ENCODE measurements around the gene YPEL5. TPM values are rescaled to one million over a fixed set of nuclear protein-coding genes. Genes with fewer than 3 reads are reported as not detected.

The YPEL5 gene
- polyA plus RNA-seq, 2 of the 4 experiments (the other 2 are of a cell fraction): 45.6 to 89.6 TPM

DNA sequence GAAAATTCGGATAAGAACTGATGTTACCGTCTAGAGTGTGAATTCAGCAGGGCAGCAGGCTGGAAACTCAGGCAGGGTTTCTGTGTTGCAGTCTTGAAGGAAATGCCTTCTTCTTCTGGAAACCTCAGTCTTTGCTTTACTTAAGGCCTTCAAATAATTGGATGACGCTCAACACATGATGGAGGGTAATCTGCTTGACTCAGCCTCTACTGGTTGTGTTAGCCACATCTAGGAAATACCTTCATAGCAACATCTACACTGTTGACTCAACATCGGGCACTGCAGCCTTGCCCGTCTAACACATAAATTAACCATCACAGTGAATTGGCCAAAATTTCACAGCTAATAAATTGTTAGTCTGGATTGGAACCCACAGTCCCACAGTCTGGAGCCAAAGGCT is 37.2 kb downstream of the YPEL5 start:
- WGBS (ENCODE audit: missing lambda C conversion rate): 71% methylated on average over 5 of the region's 5 CpGs
- FAIRE-seq (no peak), DNase-seq (ENCODE audit: low read depth in 1 of 2, low spot score in 1 of 2) (no peak), ATAC-seq (no peak)
- ChIA-PET CTCF (interaction anchor here (0.8 to 1.2 kb wide), 4 partner anchors 19 to 528 kb away, joined by 3 to 4 read pairs (median 4); partner anchors contain the start of gene YPEL5), POLR2A (no interaction called here)
- peak overlapping the region in 1 of 2 experiments; percentile 2; a peak in 1 of 6 replicates for H3K27ac ChIP-seq
- H3K4me2 ChIP-seq: no peak overlapping the region
- TF ChIP-seq EP300 (IDR thresholded peaks at IDR 0.05) (no peak), NFE2L2 (conservative IDR thresholded peaks at IDR 0.05; ENCODE audit: low read length) (no peak), CHD4 (IDR thresholded peaks at IDR 0.05; ENCODE audit: borderline replicate concordance) (no peak), BCL3 (IDR thresholded peaks at IDR 0.05) (no peak), JUN (IDR thresholded peaks at IDR 0.05) (no peak), EHF (CRISPR knock-in tag; IDR thresholded peaks at IDR 0.05) (no peak), TP53 (CRISPR knock-in tag; IDR thresholded peaks at IDR 0.05) (no peak), CHD2 (IDR thresholded peaks at IDR 0.05; ENCODE audit: low read length, partially characterized antibody) (no peak), NPAS2 (CRISPR knock-in tag; IDR thresholded peaks at IDR 0.05; ENCODE audit: borderline replicate concordance) (no peak), HOXA7 (CRISPR knock-in tag; IDR thresholded peaks at IDR 0.05) (no peak), MAFK (IDR thresholded peaks at IDR 0.05; ENCODE audit: partially characterized antibody) (no peak), JUNB (IDR thresholded peaks at IDR 0.05) (no peak), HEYL (CRISPR knock-in tag; IDR thresholded peaks at IDR 0.05) (no peak), HDAC2 (IDR thresholded peaks at IDR 0.05) (no peak), PHF8 (IDR thresholded peaks at IDR 0.05; ENCODE audit: borderline replicate concordance, low read depth) (no peak), HES2 (IDR thresholded peaks at IDR 0.05) (no peak), CBX8 (IDR thresholded peaks at IDR 0.05) (no peak), POLR2A (IDR thresholded peaks at IDR 0.05; ENCODE audit: low read length) (no peak)
- TF ChIP-seq, protein P1, sequence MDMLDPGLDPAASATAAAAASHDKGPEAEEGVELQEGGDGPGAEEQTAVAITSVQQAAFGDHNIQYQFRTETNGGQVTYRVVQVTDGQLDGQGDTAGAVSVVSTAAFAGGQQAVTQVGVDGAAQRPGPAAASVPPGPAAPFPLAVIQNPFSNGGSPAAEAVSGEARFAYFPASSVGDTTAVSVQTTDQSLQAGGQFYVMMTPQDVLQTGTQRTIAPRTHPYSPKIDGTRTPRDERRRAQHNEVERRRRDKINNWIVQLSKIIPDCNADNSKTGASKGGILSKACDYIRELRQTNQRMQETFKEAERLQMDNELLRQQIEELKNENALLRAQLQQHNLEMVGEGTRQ (IDR thresholded peaks at IDR 0.05): no peak
- H3K4me3 ChIP-seq: no peak overlapping the region
- H3K9me3 ChIP-seq: no peaks in the 10 kb centered on the region
- peaks cover 13% of the 10 kb centered on the region; the same call in 2 of the 3 replicates for H3K4me1 ChIP-seq

GRCh38 chr2:30185178-30185577 is 38.4 kb downstream of the YPEL5 start:
- POLR2A ChIA-PET: no interaction called here
- peaks cover 11% of the 10 kb centered on the region; the same call in 2 of the 3 replicates for H3K4me1 ChIP-seq
- peak overlapping the region; percentile 13 to 61; a peak in 1 of 6 replicates for H3K27ac ChIP-seq
- peak overlapping the region; percentile 30; the same call in 2 of the 3 replicates for H3K4me2 ChIP-seq
- 25% methylated on average over 4 of the region's 4 CpGs for WGBS (ENCODE audit: missing lambda C conversion rate)
- peak; percentile 52 to 66; a peak in 3 of 4 replicates for TF ChIP-seq CEBPB (IDR thresholded peaks at IDR 0.05)
- peak; percentile 21; the same call in 1 of the 2 replicates for TF ChIP-seq HES2 (IDR thresholded peaks at IDR 0.05)
- TF ChIP-seq NR3C1 (IDR thresholded peaks at IDR 0.05): no peak
- DNase-seq (ENCODE audit: low read depth in 1 of 2, low spot score in 1 of 2) (peak in 1 of 2 experiments; percentile 43), FAIRE-seq (no peak), ATAC-seq (peak in 1 of 2 experiments; percentile 52; a peak in 2 of 6 replicates)
- CTCF ChIA-PET: interaction anchor here (0.6 to 1.0 kb wide), 4 partner anchors 20 to 953 kb away, joined by 3 to 4 read pairs (median 4); partner anchors contain the start of gene GALNT14
- no peak overlapping the region for H3K4me3 ChIP-seq
- H3K9me3 ChIP-seq: no peaks in the 10 kb centered on the region

GRCh38 chr2:30188292-30188691 is 41.5 kb downstream of the YPEL5 start:
- no peak for FAIRE-seq
- H3K4me1 ChIP-seq: peaks cover 11% of the 10 kb centered on the region; the same call in 2 of the 3 replicates
- H3K9me3 ChIP-seq: no peaks in the 10 kb centered on the region
- no peak for DNase-seq (ENCODE audit: low read depth in 1 of 2, low spot score in 1 of 2)
- no peak overlapping the region for H3K4me3 ChIP-seq
- no peak overlapping the region for H3K27ac ChIP-seq
- H3K4me2 ChIP-seq: no peak overlapping the region
- TF ChIP-seq TFCP2L1 (CRISPR knock-in tag; IDR thresholded peaks at IDR 0.05) (no peak), JUNB (IDR thresholded peaks at IDR 0.05) (no peak), ZNF302 (CRISPR knock-in tag; IDR thresholded peaks at IDR 0.05) (no peak), HEYL (CRISPR knock-in tag; IDR thresholded peaks at IDR 0.05) (no peak), KDM1A (IDR thresholded peaks at IDR 0.05; ENCODE audit: low read depth) (no peak), FOSL2 (IDR thresholded peaks at IDR 0.05) (no peak), FOSL2 (CRISPR knock-in tag; IDR thresholded peaks at IDR 0.05) (no peak), ZSCAN20 (CRISPR knock-in tag; IDR thresholded peaks at IDR 0.05) (no peak), CBX8 (IDR thresholded peaks at IDR 0.05) (no peak), CHD2 (IDR thresholded peaks at IDR 0.05; ENCODE audit: low read length, partially characterized antibody) (no peak), EP300 (IDR thresholded peaks at IDR 0.05) (no peak), HOXB5 (CRISPR knock-in tag; IDR thresholded peaks at IDR 0.05) (no peak), NFE2L2 (conservative IDR thresholded peaks at IDR 0.05; ENCODE audit: low read length) (no peak)
- TF ChIP-seq, protein P2, sequence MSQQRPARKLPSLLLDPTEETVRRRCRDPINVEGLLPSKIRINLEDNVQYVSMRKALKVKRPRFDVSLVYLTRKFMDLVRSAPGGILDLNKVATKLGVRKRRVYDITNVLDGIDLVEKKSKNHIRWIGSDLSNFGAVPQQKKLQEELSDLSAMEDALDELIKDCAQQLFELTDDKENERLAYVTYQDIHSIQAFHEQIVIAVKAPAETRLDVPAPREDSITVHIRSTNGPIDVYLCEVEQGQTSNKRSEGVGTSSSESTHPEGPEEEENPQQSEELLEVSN (IDR thresholded peaks at IDR 0.05; ENCODE audit: borderline replicate concordance, low read depth): no peak
- TF ChIP-seq, protein P3, sequence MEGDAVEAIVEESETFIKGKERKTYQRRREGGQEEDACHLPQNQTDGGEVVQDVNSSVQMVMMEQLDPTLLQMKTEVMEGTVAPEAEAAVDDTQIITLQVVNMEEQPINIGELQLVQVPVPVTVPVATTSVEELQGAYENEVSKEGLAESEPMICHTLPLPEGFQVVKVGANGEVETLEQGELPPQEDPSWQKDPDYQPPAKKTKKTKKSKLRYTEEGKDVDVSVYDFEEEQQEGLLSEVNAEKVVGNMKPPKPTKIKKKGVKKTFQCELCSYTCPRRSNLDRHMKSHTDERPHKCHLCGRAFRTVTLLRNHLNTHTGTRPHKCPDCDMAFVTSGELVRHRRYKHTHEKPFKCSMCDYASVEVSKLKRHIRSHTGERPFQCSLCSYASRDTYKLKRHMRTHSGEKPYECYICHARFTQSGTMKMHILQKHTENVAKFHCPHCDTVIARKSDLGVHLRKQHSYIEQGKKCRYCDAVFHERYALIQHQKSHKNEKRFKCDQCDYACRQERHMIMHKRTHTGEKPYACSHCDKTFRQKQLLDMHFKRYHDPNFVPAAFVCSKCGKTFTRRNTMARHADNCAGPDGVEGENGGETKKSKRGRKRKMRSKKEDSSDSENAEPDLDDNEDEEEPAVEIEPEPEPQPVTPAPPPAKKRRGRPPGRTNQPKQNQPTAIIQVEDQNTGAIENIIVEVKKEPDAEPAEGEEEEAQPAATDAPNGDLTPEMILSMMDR (IDR thresholded peaks at IDR 0.05): no peak
- ChIA-PET CTCF (interaction anchor here (1.2 to 3.0 kb wide), 2 partner anchors 23 to 40 kb away, joined by 3 to 18 read pairs; no protein-coding TSS in a partner anchor), POLR2A (no interaction called here)
- WGBS (ENCODE audit: missing lambda C conversion rate): 46% methylated on average over 2 of the region's 2 CpGs
- ATAC-seq: no peak
